AG08395 (cell line): ENCODE measurements around the gene LY6G5B.

Source experiments
- DNase-seq: peaks from one replicate; pipeline ENCODE4 v3.0.0; 2012; ENCODE audit warnings: mixed read lengths, low spot score

LY6G5B gene

DNA sequence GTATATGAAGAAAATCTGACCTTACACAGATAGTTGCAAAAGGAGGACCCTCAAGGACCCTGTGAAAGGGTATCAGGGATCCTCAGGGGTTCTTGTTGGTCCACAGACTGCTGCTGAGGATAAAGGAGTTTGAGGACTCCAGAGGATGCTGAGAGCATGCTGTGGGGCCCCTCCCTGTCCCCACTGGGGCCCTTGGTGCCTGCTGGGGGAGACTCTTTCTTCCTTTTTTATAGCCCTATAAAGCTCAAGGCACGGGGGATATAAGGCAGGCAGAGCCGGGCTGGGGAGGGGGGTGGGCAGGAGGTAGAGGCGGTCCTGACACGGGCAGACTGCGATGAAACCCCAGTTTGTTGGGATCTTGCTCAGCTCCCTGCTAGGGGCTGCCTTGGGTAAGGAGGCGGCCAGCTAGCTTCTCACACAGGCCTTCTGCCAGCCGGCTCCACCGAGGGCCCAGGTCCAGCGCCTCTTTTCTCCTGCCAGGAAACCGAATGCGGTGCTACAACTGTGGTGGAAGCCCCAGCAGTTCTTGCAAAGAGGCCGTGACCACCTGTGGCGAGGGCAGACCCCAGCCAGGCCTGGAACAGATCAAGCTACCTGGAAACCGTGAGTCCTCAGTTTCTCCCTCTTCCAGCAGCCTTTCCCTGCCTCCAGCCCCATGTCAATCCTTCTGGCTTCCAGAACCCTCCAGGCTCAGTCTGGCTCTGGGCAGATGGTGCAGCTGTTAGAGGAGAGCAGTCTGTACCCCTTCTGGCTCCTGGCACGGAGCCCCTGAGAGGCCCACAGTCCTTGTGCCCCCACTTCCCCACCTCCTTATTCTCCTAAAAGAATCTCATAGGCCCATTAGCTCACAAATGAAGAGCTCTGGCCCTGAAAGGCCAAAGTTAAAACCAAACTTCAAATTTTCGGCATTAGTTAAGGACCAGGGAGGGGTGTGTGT lies 45.5 kb downstream of the LY6G5B start, which contains the start of gene LY6G6D:
Gene LY6G6D, plus strand, starts transcription at position 327 of the 937 bp plus-strand sequence. Its CDS starts 8 bp downstream, at position 335.
- DNase-seq = no peak

DNA sequence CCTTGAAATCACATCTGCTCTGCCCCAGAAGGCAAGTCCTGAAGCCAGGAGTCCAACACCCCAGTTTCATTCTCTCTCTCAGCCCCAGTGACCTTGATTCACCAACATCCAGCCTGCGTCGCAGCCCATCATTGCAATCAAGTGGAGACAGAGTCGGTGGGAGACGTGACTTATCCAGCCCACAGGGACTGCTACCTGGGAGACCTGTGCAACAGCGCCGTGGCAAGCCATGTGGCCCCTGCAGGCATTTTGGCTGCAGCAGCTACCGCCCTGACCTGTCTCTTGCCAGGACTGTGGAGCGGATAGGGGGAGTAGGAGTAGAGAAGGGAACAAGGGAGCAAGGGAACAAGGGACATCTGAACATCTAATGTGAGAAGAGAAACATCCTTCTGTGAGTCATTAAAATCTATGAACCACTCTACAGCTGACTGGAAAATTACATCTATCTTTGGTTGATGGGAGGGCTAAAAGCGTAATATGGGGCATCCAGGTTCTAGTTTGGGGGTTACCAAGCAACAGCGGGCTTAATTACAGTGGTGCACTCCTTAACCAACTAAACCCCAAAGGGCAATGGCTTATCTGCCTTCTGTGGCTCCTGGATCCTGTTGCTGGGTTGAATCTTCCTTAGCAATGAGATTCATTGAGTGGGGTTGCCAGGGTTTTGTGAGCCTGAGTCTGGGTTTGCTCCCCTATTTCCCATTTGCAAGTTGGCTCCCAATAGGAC lies 47.9 kb downstream of the LY6G5B start:
- DNase-seq = no peak

DNA sequence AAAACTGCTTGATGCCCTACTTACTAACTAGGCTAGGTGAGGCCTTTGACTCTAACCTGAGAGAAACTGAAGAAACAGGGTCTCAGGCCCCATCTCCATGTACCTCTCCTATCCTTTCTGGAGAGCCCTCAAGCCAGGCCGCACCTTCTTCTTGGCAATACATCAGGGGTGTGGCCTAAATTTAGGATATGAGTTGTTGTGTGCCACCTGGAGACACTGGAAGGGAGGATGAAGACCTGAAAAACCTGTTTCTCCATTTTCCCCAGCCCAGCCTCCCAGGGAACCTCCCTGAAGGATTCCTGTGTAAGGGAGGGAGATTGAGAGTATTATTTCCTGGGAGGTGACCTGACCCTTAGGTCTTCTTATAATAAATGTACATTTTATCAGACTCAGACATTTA lies 48.5 kb downstream of the LY6G5B start:
- DNase-seq = no peak

DNA sequence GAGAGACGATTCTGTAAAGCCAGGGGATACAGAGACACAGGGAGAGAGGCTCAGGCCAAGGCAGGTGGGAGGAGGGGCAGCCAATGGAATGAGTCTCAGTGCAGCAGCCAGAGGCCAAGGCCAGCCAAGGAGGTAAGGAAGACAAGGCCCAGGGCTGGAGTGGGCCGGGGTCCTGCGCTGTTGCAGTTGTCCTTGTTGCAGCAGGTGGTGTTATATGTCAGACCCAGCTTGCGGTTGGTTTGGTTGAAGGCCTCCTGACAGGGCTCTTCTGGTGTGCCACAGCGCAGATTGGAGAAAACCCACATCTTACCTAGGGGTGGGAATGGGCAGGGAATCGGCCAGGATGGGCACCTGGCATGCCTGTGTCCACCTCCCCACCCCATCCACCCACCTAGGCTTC lies 49.2 kb downstream of the LY6G5B start:
- DNase-seq = no peak

DNA sequence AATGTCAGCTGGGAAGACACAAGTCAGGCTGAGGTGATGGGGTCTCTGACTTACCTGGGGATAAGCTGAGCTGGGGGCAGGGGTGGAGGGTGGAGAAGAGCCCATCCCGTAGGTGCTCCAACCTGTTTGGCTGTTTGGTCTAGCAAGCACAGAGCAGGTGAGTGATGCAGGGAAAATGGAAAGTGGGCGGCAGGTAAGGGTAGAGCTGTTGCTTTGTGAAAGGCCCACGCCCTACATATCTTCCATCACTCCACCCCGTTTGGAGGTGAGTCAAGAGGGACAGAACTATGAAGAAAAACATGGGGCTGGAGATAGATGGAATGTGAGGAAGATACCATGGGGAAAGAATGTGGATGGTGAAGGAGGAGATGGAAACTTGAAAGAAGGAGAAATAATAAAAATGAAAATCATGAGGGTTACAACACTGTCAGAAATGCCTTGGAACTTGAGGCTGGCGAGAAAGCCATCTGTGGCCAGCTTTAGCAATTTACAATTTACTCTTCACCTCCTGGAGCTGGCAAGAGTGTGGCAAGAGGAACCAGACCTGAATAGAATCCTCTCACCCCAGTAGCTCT lies 50.5 kb downstream of the LY6G5B start:
- DNase-seq = no peak

DNA sequence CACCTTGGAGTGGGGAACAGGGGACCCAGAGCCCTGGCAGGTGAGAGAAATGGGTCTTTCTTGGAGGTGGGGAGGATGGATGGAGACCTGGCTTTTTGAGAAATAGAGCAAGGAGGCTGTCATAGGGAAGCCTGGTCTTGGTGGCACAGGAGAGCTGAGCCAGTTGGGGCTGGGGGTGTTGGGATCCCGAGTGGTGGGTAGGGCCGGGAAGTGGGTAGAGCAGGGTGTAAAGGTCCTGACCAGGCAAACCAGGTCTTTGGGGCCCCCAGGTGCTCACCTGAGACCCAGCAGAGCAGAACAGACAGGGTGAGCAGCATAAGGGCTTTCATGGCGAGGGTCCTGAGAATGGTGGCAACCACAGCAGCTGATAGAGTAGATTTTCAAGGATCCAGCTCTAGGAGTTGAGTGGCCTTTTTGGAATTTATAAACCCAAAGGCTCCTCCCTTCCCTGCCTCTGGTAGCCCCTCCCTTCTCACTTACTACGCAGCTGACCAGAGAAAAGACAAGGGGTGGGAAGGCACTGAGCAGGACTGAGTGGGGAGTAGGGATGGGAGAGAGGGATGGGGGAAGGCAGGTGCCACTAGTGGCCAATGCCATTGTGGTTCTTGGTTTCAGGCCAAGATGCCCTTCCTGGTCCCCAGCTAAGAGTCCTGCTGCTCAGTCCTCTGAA lies 51.7 kb downstream of the LY6G5B start, which contains the start of gene LY6G6C:
Gene LY6G6C, minus strand, starts transcription at position 396 of the 670 bp plus-strand sequence. Its CDS starts 67 bp downstream, at position 329.
- no peak for DNase-seq

DNA sequence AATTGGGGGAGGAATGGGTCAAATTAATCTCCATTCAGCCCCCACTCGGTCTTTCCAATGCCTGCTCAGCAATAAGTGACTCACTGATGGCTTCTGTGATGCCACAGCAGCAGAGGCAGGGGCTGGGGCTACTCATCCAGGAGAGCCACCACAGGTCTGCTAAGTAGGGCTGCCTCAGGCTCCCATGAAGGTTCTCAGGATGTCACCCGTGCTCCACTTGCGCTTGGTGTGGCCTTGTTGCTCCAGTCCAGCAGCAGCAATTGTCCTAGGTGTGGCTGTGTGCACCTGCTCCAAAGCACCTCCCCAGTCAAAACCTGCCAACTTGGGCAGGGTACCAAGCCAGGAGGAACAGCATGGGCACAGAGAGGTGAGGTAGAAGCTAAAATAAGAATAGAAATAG lies 52.4 kb downstream of the LY6G5B start:
- DNase-seq = no peak
